RPMI7951 (cell line): Measurements from ENCODE around the gene MUC5AC. TPM values are rescaled to one million over a fixed set of nuclear protein-coding genes. Genes with fewer than 3 reads are reported as not detected.

Source experiments
- total RNA-seq: library from RNA; depleted of rRNA; stranded (reverse); fragments of >200 nt; shearing (Covaris generic); gene quantifications from 2 replicates; pipeline ENCODE4 v1.2.3, GENCODE V29; 2014; rRNA removed

Gene MUC5AC
- total RNA-seq, 1 experiment from 2014 or later, result not detected

Other genes with a start within 250 kb of the MUC5AC start
- 41.2 and 43.3 TPM in 2 replicates for gene CHID1, start 247.1 kb upstream of the MUC5AC start, total RNA-seq
- 28.4 and 31.9 TPM in 2 replicates for gene AP2A2, start 232.1 kb upstream of the MUC5AC start, total RNA-seq
- gene MUC6, start 121.2 kb upstream of the MUC5AC start, total RNA-seq, result under 0.01 and 0.10 TPM in 2 replicates
- not detected in 2 replicates for gene MUC2, start 83.1 kb upstream of the MUC5AC start, total RNA-seq
- gene MUC5B, start 65.1 kb downstream of the MUC5AC start, total RNA-seq, result not detected in 2 replicates
- 8.9 and 11.8 TPM in 2 replicates for gene TOLLIP, start 151.7 kb downstream of the MUC5AC start, total RNA-seq
- gene BRSK2, start 232.0 kb downstream of the MUC5AC start, total RNA-seq, result not detected in 2 replicates